NT2/D1 (cell line): ENCODE results near the gene CTBP2.

ENCODE experiments used
- DNase-seq: peaks from one replicate; pipeline ENCODE4 v3.0.0-alpha.2; 2011; ENCODE audit warnings: low read depth, low spot score
- H3K27me3 ChIP-seq: 2 replicates; pipeline ENCODE4 v1.6.0; 2011; ENCODE audit warnings: mild to moderate bottlenecking; ENCODE audit not compliant: insufficient read length, insufficient read depth
- H3K36me3 ChIP-seq: 2 replicates; pipeline ENCODE4 v1.6.1; 2011; ENCODE audit warnings: mild to moderate bottlenecking, low read length, mixed read lengths; ENCODE audit not compliant: insufficient read depth, insufficient read length
- H3K4me1 ChIP-seq: 2 replicates; pipeline ENCODE4 v1.5.1; 2011; ENCODE audit not compliant: insufficient read depth, insufficient read length
- H3K4me3 ChIP-seq: 2 replicates; pipeline ENCODE4 v1.5.1; 2011; ENCODE audit warnings: low read depth; ENCODE audit not compliant: insufficient read length
- H3K9ac ChIP-seq: 2 replicates; pipeline ENCODE4 v1.6.0; 2011; ENCODE audit warnings: low read depth; ENCODE audit not compliant: insufficient read length
- H3K9me3 ChIP-seq: 2 replicates; pipeline ENCODE4 v1.5.1; 2011; ENCODE audit warnings: mild to moderate bottlenecking, low read length; ENCODE audit not compliant: insufficient read depth
- SUZ12 ChIP-seq: IDR thresholded peaks from 2 replicates; pipeline ENCODE4 v1.6.1; 2011; ENCODE audit not compliant: insufficient read length, insufficient read depth; ENCODE audit errors: extremely low read depth
- YY1 ChIP-seq: IDR thresholded peaks from 2 replicates; pipeline ENCODE4 v1.6.1; 2011; ENCODE audit not compliant: insufficient read length, insufficient read depth
- ZNF274 ChIP-seq: IDR thresholded peaks from 2 replicates; pipeline ENCODE4 v1.6.1; 2011; ENCODE audit warnings: mild to moderate bottlenecking, low read depth, low read length

Gene CTBP2

GRCh38 chr10:125137601-125138438, 22.5 kb downstream of the CTBP2 start:
- H3K36me3 ChIP-seq: peaks cover 65% of the 10 kb centered on the region
- DNase-seq: no peak
- H3K9me3 ChIP-seq: no peaks in the 10 kb centered on the region
- H3K9ac ChIP-seq: no peak overlapping the region
- no peaks in the 10 kb centered on the region for H3K27me3 ChIP-seq
- TF ChIP-seq SUZ12 (no peak), ZNF274 (no peak), YY1 (no peak)
- peaks cover 42% of the 10 kb centered on the region for H3K4me1 ChIP-seq
- H3K4me3 ChIP-seq: no peak overlapping the region

GRCh38 chr10:125136087-125136486, 24.3 kb downstream of the CTBP2 start:
- TF ChIP-seq ZNF274: no peak
- no peak for TF ChIP-seq YY1
- TF ChIP-seq SUZ12: no peak
- H3K9ac ChIP-seq: no peak overlapping the region
- H3K9me3 ChIP-seq: no peaks in the 10 kb centered on the region
- peaks cover 71% of the 10 kb centered on the region for H3K36me3 ChIP-seq
- peaks cover 33% of the 10 kb centered on the region for H3K4me1 ChIP-seq
- DNase-seq: no peak
- no peak overlapping the region for H3K4me3 ChIP-seq
- H3K27me3 ChIP-seq: no peaks in the 10 kb centered on the region

- peaks cover 33% of the 10 kb centered on the region for H3K4me1 ChIP-seq
- no peak for DNase-seq
- H3K27me3 ChIP-seq: no peaks in the 10 kb centered on the region
- TF ChIP-seq SUZ12: no peak
- H3K9ac ChIP-seq: no peak overlapping the region
- H3K36me3 ChIP-seq: peaks cover 74% of the 10 kb centered on the region
- no peak overlapping the region for H3K4me3 ChIP-seq
- H3K9me3 ChIP-seq: no peaks in the 10 kb centered on the region
These were observed 24.7 kb downstream of the CTBP2 start for GRCh38 chr10:125135771-125136035.

GRCh38 chr10:125134916-125135770, 25.2 kb downstream of the CTBP2 start:
- Histone ChIP-seq H3K9me3 (no peaks in the 10 kb centered on the region), H3K36me3 (peaks cover 77% of the 10 kb centered on the region), H3K4me3 (no peak overlapping the region), H3K4me1 (peaks cover 33% of the 10 kb centered on the region), H3K27me3 (no peaks in the 10 kb centered on the region), H3K9ac (no peak overlapping the region)
- TF ChIP-seq SUZ12 (no peak), YY1 (no peak), ZNF274 (no peak)
- DNase-seq: peak; percentile 51

GRCh38 chr10:125134483-125134848, 25.9 kb downstream of the CTBP2 start:
- H3K27me3 ChIP-seq: no peaks in the 10 kb centered on the region
- TF ChIP-seq YY1: no peak
- H3K9me3 ChIP-seq: no peaks in the 10 kb centered on the region
- no peak overlapping the region for H3K4me3 ChIP-seq
- H3K4me1 ChIP-seq: peaks cover 35% of the 10 kb centered on the region
- peaks cover 74% of the 10 kb centered on the region for H3K36me3 ChIP-seq
- no peak overlapping the region for H3K9ac ChIP-seq
- DNase-seq: no peak

- no peak for TF ChIP-seq SUZ12
- no peak overlapping the region for H3K4me3 ChIP-seq
- H3K9me3 ChIP-seq: no peaks in the 10 kb centered on the region
- peaks cover 78% of the 10 kb centered on the region for H3K36me3 ChIP-seq
- H3K9ac ChIP-seq: no peak overlapping the region
- no peak for DNase-seq
- no peaks in the 10 kb centered on the region for H3K27me3 ChIP-seq
- H3K4me1 ChIP-seq: peaks cover 35% of the 10 kb centered on the region
These were observed 26.5 kb downstream of the CTBP2 start for GRCh38 chr10:125133696-125134482.

- no peak for DNase-seq
- Histone ChIP-seq H3K36me3 (peaks cover 74% of the 10 kb centered on the region), H3K4me3 (no peak overlapping the region), H3K9me3 (no peaks in the 10 kb centered on the region), H3K9ac (no peak overlapping the region), H3K4me1 (peaks cover 34% of the 10 kb centered on the region), H3K27me3 (no peaks in the 10 kb centered on the region)
- TF ChIP-seq YY1 (no peak), SUZ12 (no peak), ZNF274 (no peak)
These were observed 28.0 kb downstream of the CTBP2 start for GRCh38 chr10:125132344-125132743.
